NOMO-1 treated with DMSO at 0.1 percent for 48 hours (cell line): Measurements from ENCODE around the gene NGFR.
"Not testable (repeated sequence)": the region's sequence is repeated elsewhere in the genome, so short reads cannot be mapped to it uniquely, and the experiment has no call there.

Experiments used
- DNase-seq: peaks from one replicate; lab custom pipeline; 2025; ENCODE audit not compliant: unreplicated experiment; lab: John Stamatoyannopoulos, UW

NGFR gene

DNA sequence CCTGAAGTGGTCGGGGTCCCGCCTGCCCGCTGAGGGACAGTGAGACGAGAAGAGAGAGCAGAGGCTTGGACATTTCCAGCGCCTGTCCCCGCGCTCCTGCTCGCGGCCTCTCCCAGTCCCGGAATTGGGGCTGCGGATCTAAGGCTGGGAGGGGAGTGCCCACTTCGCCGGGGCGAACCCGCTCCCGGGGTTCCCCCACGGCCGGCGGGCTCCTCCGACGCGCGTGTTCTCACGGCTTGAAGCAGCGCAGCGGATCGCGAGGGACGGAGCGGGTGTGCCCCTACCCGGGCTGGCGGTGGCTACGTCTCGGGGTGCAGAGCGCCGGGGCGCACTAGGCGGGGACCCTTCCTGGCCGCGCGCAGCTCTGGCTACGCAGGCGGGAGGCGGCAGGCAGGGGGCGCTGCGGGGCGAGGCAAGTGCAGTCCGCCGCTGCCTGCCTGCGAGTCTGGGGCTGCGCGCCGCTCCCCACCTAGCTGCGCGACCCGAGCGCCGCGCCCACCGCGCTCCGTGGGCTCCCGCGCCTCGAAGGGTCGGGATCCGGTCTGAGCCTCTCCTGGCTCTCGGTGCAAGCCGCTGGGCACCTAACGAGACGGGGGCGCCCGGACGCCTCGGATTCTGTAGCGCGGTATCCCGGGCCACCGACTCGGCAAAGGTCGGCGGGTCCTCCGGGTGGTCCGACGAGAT is 1.2 kb downstream of the NGFR start:
- DNase-seq = peak; percentile 17

DNA sequence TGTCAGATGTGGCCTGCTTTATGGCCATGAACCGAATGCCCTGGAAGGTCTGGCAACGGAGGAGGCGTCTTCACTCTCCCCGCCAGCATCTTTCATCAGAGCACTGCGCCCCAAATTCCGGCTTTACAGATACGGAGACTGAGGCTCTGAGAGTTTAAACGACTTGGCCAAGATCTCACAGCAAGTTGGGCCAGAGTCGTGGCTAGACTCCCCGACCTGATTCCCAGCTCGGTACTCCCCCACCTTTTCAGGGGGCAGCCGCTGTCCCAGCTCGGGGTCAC is 1.7 kb downstream of the NGFR start:
- no peak for DNase-seq

DNA sequence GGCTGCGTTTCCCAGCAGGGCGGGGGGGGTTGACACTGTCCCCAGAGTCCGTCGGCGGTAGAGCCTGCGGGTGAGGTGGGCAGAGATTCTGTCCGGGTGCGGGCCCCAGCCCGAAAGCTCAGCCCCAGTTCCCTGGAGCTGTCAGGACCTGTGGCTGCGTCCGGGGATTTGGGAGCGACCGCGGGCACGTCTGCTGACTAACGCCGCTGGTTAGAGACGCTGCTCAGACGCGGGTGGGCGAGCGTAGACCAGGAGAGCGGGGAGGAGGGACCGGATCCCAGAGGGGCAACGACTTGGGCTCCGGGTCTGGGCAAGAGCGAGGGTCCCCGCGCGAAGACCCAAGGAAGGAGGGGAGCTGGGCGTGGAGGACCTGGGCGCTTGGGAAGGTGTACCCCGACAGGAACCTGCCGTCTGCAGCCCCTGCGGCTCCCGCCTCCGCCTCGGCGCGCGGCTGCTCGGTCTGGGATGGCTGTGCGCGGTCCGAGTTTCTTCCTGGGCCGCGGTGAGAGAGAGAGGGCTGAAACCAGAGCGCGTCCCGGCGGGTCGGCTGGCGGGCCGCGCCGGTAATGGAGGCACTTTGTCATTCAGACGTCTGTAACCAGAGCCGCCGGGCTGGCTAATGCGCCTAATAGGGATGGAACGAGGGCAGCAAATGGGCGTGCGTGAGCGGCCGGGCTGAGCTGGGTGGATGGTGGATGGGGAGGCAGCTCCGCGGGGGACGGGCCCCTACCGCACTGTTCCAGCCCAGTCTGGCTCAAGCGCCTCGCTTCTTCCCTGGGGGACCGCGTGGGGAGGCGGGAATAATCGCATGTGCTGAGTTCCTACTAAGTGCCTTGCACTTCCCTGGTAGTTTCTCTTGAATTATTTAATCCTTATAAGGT is 2.3 kb downstream of the NGFR start:
- DNase-seq = no peak

DNA sequence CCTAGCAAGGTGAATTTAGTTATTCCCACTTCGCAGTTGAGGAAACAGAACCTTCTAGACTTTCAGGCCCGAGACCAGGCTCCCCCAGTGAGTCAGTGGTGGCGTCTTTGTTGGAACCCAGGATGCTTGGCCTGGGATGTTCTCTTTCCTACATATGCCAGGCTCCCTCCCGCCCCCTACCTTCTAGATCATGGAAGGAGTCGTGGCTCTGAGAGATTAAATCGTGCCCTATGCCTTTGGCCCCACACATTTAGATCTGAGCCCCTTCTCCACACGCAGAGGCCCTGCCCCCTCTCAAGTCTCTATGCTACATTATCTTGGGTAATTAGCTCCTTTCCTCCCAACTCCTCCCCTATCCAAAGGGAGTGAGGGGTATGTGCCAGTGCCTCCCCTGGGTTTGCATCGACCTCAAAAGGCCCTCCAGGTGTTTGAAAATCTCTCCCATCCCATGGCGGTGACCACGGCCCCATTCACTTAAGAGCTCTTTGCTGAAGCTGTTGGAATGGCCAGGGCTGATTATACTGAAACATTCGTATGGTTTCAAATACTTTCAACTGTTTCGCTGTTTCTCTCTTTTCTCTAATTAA is 3.0 kb downstream of the NGFR start:
- DNase-seq = no peak

DNA sequence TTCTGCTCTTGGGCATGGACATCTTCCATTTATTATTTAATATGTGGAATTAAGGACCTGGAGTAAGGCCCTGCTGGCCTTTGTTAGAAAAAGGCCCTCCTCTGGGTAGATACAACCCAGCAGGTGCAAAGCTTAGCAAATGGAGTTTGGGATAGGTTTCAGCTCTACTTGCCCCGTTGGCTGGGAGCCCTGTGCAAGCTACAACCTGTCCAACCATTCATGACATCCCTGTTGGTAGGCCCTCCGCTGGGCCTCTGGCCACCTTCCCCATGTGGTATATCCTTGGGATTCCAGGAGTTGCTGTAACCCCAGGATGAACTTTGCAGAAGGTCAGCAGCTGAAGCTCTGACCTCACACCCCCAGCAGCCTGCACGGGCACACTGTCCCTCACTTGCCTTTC is 6.4 kb downstream of the NGFR start:
- no peak for DNase-seq

DNA sequence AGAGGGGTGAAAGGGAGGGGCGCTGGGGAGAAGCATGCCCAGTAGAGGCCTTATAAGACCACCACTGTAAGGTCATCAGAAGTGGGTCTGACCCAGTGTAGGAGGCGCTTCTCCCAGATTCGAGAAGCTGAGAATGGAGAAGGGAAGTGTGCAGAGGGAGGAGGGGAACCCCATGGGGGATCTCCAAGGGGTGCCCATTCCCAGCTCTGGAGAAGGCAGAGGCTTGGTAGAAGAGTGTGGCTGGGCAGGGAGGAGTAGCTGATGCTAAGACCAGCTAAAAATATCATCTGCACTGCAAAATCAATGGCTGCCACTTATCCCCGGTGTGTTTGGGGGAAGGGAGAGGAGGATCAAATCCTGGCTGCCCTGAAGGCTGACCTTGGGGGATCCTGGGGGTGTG is 7.2 kb downstream of the NGFR start:
- DNase-seq = no peak

DNA sequence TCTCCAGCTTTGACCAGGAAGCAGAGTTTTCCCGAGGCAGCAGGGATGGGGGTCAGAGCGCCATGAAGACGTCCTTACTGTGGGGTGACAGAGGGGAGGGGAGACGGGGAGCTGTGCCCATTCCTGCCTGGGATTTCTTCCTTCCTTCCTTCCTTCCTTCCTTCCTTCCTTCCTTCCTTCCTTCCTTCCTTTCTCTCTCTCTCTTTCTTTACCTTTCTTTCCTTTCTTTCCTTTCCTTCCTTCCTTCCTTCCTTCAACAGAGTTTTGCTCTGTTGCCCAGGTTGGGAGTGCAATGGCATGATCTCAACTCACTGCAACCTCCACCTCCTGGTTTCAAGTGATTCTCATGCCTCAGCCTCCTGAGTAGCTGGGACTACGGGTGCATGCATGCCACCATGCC is 7.6 kb downstream of the NGFR start:
- DNase-seq = not testable (repeated sequence)

DNA sequence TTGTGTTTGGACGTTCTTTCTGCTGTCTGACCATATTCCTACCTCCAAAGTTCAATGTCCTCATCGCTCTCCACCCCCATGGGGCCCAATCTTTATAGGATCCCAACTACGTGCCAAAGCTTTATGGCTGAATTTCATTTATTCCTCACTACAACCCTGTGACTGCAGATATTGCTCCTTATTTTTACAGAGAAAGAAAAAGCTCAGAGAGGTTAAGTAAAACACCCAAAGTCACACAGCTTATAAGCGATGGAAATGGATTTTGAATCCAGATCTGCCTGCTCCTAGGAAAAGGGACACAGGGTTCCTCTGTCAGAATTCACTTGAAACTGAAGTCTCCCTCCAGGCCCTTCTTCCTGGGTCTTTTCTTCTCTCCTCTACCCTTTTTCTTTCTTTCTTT is 9.3 kb downstream of the NGFR start:
- no peak for DNase-seq

DNA sequence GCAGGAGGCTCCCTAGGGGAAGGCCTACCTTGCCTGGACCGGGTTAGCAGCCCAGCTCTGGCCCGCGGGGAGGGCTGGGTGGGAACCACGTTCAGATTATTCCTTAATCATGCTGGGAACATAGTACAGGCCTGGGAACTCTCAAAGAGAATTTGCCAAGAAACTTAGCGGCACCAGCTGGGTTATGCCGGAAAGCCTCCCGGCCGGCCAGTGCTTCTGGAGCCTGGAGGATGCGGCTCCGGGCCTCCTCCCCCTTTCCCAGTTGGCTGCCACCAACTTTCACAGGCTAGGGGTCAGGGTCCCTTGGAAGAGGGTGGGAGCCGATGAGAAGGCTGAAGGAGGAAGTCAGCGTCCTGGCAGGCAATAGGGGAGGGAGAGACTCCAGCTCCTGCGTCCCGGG is 10.8 kb downstream of the NGFR start:
- DNase-seq = no peak

DNA sequence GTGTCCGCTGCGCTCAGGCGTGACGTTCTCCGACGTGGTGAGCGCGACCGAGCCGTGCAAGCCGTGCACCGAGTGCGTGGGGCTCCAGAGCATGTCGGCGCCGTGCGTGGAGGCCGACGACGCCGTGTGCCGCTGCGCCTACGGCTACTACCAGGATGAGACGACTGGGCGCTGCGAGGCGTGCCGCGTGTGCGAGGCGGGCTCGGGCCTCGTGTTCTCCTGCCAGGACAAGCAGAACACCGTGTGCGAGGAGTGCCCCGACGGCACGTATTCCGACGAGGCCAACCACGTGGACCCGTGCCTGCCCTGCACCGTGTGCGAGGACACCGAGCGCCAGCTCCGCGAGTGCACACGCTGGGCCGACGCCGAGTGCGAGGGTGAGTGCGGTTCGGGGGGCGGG is 11.2 kb downstream of the NGFR start:
- no peak for DNase-seq

DNA sequence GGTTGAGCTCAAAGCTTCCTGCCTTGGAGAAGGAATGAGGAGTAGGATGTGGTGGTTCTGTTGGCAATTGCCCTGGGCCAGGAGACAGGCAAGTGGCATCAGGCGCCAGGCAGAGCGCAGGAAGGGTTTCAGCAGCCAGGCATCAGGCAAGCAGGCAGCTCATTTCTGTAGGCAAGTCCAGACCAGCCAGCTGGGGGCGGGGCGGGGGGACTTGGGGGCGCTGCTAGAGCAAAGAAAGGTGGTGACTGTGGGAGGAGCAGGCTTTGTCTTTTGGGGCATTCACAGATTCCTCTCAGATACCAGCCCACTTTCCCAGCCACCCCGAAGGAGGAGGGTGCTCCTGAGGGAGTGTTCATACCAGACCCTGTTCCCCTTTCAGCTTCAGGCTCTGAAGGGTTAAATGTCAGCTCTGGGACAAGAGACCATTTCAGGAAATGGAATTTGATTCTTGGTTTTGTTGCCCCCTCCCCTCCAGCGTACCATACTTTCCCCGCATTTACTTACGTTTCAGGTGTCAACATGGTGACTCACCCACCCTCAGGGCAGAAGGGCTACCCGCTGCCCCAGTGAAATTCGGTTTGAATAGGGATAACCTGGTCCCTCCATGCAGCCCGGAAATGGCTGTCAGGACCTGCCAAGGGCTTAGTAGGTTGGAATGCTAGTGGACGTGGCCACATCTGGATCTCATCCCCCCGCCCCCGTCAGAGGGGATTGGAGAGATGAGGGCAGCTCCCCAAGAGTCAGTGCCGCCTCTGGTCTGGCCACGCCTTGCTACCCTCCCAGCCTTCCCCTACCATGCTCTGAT is 13.2 kb downstream of the NGFR start:
- no peak for DNase-seq

DNA sequence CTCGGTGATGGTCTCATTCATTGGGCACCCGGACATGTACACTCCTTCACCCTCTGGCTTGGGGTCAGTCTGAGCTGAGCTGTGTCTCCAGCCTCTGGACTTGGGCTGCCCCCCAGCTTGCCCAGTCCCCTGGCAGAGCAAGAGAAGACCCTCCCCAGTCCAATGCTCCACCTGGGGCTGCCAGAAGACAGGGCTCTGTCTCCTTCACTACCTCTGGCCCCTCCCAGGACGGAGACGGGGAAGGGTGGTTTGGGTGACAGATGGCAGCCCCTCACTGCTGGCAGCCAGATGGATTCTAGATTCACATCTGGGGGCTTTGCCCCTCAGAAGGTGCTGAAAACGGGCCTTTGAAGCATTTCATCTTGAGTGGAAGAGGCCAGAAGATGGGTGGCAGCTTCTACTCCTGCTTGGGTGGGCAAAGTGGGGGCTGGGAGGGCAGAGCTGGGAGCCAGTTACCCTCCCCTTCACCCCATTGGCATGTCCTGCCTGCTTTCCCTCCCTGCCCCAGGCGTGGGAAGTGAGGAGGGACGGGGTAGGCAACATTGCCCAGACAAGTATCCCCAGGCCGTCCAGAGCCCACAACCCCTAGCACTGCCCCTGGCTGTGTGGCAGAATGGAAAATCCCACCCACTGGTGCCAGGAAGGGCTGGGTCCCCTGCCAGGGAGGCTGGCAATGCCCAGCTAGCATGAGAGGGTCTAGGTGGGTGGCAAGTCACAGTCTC is 13.9 kb downstream of the NGFR start:
- no peak for DNase-seq

DNA sequence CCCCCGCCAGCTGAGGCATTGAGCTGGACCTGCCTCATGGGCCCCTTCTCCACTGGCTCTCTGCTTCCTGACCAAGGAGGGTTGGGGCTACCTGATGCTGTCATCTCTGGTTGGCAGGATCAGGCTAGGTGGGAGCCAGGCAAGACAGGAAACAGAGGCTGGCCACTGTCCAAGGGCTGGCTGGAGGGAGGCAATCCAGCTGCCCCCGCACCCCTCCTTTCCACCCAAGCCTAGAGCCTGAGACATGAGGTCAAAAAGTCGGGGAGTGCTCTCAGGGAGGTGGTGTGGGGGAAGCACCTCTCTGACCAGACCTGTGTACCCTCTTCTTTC is 14.5 kb downstream of the NGFR start:
- DNase-seq = no peak

DNA sequence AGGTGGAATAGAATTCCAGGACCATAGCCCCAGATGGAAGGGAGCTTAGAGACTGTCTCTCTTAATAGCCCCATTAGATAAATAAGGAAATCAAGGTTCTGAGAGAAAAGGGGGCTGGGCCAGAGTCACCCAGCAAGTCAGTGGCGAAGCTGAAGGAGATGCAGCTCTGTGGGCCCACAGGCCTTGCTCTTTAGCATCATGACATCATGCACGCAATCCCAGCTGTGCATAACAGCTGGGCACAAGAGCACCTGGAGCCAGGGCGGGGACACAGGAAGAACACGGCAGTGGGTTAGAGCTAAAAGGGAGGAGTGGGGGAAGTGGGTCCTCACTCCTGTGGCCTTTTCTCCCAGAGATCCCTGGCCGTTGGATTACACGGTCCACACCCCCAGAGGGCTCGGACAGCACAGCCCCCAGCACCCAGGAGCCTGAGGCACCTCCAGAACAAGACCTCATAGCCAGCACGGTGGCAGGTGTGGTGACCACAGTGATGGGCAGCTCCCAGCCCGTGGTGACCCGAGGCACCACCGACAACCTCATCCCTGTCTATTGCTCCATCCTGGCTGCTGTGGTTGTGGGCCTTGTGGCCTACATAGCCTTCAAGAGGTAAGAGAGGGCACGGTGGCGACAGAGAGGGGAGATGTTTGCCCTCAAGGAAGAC is 15.1 kb downstream of the NGFR start:
- DNase-seq = no peak

DNA sequence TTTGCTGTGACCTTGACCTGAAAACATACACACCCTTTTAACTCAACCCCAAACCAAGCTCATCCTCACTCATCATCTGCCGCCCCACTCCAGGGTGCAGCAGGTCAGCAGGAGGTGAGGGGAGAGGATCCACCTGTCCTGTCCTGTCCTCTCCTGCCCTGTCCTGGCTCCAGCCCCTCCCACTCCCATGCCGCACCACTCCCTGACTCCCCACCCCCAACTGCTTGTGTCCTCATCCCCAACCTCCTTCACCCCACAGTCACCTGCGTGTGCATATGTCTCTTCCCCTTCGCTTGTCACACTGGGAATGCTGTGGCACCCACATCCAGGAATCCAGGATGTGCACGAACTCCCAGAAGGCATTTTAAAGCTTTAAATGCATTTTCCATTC is 15.6 kb downstream of the NGFR start:
- DNase-seq = no peak

DNA sequence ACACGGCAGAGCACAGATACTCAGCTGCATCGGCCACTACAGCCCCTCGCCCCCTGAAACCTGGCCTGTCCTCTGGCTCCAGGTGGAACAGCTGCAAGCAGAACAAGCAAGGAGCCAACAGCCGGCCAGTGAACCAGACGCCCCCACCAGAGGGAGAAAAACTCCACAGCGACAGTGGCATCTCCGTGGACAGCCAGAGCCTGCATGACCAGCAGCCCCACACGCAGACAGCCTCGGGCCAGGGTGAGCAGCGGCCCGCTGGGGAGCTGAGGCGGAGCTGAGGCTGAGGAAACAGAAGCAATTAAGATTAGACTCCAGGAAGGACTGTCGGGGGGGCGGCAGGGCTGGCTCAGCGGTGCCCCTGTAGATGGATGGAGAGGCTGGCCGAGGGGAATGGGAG is 16.7 kb downstream of the NGFR start:
- no peak for DNase-seq

DNA sequence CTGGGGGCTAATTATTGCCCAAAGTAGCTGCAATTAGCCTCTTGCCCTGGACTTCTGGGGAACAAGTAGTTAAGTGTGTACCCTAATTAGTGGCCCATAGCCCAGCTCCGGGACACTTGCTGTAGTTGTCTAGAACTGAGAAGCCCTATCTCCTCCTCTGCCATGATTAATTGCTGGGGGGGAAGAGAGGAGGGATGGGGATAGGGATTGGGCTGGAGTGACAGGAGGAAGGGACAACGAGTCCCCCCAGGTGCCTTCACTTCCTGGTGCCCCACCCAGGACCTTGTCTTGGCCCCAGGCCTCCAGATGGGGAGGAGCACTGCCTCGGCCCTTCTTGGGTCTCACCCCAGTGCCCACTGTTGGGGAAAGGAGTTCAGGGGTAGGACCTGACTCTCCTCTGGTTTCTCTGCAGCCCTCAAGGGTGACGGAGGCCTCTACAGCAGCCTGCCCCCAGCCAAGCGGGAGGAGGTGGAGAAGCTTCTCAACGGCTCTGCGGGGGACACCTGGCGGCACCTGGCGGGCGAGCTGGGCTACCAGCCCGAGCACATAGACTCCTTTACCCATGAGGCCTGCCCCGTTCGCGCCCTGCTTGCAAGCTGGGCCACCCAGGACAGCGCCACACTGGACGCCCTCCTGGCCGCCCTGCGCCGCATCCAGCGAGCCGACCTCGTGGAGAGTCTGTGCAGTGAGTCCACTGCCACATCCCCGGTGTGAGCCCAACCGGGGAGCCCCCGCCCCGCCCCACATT is 17.4 kb downstream of the NGFR start:
- DNase-seq = no peak

DNA sequence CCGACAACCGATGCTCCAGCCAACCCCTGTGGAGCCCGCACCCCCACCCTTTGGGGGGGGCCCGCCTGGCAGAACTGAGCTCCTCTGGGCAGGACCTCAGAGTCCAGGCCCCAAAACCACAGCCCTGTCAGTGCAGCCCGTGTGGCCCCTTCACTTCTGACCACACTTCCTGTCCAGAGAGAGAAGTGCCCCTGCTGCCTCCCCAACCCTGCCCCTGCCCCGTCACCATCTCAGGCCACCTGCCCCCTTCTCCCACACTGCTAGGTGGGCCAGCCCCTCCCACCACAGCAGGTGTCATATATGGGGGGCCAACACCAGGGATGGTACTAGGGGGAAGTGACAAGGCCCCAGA is 17.9 kb downstream of the NGFR start:
- peak; percentile 23 for DNase-seq

DNA sequence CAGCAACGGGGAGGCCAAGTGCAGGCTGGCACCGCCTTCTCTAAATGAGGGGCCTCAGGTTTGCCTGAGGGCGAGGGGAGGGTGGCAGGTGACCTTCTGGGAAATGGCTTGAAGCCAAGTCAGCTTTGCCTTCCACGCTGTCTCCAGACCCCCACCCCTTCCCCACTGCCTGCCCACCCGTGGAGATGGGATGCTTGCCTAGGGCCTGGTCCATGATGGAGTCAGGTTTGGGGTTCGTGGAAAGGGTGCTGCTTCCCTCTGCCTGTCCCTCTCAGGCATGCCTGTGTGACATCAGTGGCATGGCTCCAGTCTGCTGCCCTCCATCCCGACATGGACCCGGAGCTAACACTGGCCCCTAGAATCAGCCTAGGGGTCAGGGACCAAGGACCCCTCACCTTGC is 18.5 kb downstream of the NGFR start:
- no peak for DNase-seq

DNA sequence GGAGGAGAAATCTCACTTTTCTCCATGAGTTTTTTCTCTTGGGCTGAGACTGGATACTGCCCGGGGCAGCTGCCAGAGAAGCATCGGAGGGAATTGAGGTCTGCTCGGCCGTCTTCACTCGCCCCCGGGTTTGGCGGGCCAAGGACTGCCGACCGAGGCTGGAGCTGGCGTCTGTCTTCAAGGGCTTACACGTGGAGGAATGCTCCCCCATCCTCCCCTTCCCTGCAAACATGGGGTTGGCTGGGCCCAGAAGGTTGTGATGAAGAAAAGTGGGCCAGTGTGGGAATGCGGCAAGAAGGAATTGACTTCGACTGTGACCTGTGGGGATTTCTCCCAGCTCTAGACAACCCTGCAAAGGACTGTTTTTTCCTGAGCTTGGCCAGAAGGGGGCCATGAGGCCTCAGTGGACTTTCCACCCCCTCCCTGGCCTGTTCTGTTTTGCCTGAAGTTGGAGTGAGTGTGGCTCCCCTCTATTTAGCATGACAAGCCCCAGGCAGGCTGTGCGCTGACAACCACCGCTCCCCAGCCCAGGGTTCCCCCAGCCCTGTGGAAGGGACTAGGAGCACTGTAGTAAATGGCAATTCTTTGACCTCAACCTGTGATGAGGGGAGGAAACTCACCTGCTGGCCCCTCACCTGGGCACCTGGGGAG is 19.1 kb downstream of the NGFR start:
- DNase-seq = no peak
